Stimulated activated CD8-positive, alpha-beta memory T cell treated with anti-CD3 and anti-CD28 coated beads, Interleukin-4, amount 100 ng/mL, for 24 hours (primary cell): ENCODE results near the gene TOLLIP.
A peak's percentile ranks its signal among the peaks of the same experiment; 100 is the strongest.

Experiments
- DNase-seq: peaks from one replicate; pipeline ENCODE4 v3.0.0-alpha.2; 2020; ENCODE audit warnings: low read depth

The TOLLIP gene

DNA sequence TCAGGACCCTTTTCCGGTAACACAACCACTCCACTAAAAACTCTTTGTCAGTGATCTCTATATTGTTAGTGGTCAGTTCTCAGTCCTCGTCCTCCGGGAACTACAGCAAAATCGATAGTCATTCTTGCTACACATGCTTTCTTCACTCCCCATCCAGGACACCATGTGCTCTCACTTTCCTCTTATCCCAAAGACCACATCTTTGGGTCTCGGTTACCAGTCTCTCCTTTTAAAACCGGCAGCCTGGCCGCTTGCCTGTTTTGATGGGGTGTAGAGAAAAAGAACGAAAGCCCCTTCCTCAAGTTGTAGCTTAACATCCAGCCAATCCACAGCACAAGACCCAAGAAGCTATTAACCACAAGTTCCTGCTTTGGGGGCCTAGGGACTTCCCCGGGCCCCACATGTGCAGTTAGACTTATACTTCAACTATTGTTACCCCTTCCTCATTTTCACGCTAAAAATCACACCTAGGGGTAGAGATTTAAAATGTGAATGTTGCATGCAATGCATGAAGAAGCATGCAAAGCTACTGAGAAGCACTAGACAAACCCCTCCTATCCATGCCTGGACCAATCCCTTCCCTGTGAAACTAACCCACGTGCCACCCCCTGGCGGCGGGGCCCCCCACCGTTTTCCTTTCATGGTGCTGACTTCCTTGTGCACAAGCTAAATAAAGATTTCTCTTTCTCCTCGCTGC lies 1.5 kb upstream of the TOLLIP start:
- DNase-seq, result peak; percentile 59

DNA sequence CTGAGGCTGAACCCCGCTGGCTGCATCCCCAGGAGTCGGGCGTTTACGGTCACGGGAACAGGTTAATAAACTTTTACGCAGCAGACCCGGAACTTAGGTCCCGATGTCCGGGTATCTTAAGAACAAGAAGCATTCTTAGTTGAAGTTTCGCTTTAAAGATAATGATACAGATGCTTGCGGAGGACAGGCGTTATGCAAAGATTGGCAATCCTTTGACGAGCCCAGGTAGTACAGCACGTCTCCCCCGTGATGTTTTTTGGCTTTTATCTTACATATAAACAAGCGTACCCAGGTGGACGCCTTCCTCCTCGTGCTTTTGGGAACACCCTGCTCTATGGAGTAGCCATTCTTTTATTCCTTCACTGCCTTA lies 871 bp upstream of the TOLLIP start:
- no peak for DNase-seq

DNA sequence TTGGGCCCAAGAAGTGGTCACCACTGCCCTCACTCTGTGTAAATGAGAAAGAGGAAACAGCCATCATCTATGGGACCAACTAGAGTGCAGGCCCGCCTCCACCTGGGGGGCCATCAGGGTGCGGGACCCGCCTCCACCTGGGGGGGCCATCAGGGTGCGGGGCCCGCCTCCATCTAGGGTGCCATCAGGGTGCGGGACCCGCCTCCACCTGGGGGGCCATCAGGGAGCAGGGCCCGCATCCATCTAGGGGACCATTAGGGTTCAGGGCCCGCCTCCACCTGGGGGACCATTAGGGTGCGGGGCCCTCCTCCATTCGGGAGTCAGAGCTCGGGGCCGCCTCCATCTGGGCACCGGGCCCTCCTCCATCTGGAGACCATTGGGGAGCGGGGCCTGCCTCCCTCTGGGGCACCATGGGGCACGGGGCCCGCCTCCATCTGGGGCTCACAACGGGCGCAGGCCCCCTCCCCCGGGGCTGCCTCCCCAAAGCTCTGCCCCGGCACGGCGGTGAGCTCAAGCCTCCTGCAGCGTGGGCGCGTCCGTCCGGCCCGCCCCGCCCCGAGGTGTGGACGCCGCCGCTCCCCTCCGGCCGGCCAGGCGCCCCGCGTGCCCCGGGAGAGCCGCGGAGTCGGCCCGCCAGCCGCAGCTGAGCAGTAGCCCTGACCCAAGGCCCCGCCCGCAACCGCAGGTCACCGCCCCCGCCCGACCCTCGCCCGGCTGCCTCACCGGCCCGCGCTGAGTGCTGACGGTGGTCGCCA lies 512 bp downstream of the TOLLIP start:
- no peak for DNase-seq

DNA sequence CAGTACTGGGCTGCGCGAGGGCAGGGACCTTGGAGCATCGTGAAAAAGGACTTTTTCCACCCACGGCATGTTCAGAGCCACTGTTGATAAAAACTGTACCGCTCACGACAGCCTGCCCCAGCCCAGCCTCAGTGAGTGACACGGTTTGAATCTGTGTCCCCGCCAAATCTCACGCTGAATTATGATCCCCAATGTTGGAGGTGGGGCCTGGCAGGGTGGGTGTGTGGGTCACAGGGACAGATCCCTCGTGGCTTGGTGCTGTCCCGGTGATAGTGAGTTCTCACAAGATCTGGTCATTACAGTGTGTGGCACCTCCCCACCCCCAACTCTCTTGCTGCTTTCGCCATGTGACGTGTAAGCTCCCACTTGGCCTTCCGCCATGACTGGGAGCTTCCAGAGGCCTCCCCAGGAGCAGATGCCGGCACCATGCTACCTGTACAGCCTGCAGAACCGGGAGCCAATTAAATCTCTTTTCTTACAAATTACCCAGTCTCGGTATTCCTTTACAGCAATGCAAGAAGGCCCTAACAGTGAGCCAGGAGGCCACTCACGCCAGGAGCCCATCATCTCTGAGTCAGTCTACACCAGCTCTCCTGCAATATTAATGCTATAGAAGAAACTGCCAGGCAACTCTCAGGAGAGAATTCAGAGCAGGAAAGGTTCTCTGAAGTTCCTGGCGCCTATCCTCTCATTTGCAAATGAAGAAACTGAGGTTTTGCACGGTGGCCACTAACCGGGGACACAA lies 1.3 kb downstream of the TOLLIP start:
- DNase-seq, result no peak

DNA sequence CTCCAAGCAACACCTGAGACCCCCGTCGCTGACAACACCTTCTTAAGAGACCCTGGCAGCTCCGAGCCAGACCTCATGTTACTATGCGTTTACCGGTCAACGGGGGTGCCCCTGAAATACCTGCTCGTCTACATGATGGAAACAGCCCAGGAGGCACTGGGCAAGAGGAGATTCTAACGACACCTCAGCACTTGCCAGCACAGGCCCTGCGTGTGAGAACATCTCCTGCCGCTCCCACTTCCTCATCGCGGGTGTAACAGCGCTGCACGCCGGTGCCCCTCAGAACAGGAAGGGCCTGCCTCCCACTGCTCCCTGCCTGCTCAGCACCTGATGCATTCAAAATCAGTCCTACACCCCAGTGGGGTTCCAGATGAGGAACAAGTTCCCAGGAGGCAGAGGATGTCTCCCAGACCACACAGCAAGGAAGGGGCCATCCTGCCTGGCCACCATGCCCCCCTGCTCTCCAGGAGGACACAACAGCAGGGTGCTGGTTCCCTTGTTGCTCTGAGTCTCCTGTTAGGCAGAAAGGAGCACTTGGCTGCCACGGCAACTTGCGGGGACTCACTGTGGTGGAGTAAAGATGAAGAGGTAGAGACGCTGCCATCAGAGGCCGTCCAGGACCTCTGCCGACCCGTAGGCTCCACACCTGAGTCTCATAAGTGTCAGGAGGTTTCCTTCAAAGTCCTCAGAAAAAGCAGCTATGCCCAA lies 2.1 kb downstream of the TOLLIP start:
- no peak for DNase-seq

DNA sequence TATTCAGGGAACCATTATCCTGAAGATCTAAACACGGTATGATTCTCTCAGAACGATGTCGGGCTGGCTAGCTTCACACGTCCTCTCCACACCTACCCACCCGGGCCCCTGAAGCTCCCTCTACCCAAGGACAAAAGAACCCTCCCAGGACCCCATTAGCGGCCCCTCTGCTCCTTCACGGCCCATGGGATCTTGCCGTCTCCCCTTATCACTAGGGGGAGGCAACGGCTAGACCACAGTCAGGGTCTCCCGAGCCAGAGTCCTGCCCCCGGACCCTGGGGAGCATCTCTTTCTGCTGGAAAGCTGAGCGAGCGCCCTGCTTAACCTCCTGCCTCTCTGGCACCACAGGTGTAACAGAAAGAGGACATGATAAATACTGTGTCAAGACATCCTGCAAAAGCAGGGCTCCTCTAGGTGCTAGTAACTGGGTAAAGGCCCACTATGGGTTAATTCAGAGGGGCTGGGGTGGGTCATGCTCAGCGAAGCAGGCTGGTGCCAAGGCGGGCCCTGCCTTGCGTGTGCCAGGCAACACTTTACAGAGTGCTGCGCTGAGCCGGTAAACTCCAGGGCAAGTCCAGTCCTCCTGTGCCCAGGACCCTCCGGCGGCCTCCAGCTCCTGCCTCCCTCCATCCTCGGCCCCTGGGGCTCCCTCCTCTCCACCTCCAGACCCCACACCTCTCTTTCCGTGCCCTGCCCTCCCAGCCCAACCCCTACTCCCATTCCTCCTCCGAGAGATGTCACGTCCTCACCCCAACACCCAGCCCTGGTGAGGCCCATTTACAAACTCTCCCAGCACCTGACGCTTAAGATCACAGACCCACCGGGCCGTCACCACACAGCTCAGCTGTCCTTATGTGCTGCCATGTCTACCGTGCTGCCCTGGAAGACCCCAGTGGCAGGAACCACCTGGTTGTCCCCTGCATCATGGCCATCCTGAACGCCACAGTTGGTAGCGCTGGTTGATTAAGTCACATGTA lies 3.0 kb downstream of the TOLLIP start:
- DNase-seq, result no peak

DNA sequence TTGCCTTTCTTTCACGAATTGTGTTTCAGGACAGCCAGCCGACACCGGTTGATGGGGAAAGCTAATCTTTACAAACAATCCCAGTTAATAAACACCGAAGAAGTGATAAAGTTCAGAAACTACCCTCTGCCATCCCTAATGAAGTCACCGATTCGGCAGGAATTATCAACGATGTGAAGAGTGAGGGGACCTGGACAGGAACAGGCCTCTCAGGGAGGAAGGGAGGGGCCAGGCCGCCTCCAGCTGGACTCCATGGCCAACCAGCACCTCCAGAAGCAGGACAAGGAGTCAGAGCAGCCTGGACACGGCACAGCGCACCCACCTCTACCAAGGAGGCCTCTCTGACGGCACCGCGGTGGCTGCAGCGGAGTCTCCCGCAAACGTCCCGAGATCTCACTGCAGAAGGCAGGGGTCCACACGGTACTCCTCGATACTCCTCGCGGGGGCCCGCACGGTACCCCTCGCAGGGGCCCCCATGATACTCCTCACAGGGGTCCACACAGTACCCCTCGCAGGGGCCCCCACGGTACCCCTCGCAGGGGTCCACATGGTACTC lies 3.9 kb downstream of the TOLLIP start:
- DNase-seq, result no peak

DNA sequence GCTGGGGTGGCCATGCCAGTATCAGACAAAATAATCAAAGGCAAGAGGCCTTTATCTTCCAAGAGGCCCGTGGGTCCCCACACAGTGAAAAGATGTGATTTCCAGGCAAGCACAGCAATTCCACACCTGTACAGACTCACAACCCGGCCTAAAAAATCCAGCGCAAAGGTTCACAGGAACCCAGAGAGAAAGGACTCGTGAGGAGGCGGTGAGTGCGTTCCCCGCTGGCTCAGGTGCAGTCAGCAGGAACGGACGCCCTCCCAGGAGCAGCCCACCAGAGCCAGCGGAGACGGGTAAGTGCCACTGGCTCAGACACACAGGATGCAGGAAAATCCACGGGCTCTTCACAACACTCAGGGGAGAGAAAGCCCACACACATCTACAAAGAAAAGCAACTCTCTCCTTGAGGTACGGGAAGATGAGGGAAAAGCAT lies 4.4 kb downstream of the TOLLIP start:
- DNase-seq, result no peak

DNA sequence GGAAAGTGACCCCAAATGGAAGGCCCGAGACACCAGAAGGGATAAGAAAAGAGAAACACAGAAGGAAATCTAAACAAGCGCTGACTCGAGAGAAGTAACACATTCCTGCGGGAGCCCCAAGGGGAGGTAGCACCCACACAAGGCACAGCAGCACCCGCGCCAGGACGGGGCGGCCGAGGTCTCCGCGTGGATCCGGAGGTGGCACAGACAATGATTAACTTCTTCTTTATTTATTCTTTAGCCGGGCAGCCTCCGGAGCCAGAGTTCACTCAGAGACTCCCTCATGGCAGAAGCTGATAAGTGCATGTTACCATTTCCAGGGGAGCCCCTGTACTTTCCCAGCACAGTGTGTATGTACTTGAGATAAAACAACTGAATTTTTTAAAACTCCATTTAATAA lies 5.1 kb downstream of the TOLLIP start:
- no peak for DNase-seq

DNA sequence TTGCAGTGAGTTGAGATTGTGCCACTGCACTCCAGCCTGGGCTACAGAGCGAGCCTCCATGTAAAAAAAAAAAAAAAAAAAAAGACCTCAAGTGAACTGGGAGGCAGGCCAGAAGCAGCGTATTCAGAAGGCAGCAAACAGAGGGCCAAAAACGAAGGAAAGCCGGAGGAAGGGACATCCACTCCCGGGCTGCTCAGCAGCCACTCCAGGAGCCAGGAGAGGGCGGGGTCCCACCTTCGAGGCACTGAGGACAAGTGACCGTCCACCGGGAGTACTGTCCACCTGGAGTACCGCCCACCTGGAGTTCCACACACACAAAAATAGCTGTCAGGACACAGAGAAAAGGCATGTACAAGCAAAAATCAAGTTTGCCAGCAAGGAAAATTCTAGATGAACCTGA lies 5.5 kb downstream of the TOLLIP start:
- no peak for DNase-seq

DNA sequence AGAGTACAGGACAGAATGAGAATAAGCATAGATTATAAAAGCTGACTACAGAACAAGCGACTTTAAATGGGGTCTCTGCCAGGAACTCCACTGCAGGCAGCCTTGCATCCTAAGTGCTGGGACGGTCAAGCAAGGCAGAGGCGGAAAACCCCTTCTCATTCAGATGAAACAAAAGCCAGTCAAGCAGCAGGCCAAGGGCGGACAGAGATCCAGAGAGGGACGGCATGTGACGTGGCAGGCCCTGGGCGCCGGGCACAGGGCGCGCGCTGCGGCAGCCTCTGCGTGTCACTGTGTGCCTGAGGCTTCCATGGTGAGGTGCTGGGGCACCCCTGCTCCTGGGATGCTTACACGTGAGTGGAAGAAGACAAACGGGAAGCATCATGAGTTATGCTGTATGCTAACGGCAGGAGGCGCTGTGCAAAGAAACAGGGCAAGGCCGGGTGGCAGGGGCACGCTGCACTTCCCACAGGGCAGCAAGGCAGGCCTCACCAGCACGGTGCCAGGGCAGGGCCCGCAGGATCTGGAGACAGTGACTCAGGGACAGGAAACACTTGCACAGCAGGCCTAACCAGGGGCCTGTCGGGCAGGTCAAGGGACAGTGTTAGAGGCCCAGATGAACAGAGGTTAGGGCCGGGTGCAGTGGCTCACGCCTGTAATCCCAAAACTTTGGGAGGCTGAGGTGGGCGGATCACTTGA lies 6.2 kb downstream of the TOLLIP start:
- no peak for DNase-seq

DNA sequence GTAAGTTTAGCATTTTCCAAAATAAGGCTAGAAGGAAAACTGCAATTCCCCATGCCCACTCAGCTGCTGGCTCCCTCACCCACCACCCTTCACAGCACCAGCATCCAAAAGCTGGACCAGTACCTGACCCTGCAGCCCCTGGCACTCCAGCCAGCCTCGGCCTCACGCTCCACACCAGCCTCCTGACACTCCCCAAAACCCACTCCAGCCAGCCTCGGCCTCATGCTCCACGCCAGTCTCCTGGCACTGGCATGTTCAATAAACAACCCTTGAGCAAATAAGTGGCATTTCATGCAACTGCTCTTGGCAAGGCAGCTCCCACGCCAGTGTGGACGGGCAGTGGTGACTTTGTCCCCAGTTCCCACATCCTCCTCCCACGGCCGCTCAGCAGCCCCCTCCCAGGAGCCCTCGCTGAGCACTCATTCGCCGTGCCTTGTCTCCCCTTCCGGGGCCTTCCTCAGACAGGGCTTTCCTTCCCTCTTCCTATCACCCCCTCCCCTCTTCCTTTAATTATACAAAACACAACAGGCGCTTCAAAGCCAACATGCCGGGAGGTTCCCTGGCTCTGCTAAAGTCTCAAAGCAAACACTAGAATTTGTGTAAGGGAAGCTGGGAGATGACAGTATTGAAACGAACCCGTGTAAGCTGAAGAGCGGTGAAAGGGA lies 6.8 kb downstream of the TOLLIP start:
- no peak for DNase-seq

DNA sequence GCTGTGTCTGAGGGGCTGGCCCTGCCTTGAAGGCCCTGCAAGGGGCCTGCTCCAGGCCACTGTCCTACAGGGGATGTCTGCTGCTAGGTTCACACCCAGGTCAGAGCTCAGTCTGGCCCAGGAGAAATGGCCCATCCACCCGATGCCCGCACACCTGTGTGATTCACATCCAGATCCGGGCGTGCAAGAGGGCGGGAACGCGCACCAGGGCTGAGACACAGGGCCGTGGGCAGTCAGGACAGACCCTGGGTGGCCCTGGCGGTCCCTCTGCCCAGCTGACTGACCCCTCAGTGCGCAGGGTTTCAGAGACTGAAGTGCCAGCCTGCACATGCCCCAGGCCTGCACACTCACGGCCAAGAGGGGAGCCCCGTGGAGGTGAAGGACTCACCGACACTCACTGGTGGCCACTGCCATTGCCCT lies 7.4 kb downstream of the TOLLIP start:
- no peak for DNase-seq

DNA sequence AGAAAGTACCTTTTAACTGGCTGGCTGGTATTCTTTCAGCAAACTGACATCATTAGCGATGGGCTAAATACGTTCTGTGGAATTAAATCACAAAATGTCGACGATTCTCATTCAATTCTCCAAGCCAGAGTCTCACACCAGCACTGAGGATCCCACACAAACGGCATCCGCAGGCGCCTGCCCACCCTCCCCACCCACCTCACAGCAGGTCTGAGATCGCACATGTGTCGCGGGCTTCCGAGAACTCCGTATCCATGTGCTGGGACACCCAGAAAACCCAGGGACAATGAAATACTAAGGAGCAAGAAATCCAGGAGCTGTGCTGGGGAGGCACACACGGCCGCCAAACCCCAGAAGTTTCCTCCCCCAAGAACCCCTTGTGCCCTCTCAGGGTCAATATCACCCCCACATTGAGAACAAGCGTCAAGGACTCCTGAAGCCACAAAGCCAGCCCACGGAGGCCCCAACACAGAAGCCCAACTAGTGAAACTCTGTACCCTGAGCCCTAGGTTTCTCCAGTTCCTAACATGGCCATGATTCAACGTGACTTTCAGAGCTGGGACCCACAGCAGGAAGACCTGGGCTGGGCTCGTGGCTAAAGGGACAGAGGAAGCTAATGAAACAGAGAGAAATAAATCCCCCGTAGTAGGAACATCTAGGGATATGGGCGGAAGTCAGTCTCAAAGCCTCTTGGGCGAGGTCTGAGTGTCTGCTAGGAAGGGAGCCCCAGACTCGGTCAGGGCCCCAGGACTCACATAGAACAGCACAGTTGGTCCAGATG lies 8.0 kb downstream of the TOLLIP start:
- DNase-seq, result no peak

DNA sequence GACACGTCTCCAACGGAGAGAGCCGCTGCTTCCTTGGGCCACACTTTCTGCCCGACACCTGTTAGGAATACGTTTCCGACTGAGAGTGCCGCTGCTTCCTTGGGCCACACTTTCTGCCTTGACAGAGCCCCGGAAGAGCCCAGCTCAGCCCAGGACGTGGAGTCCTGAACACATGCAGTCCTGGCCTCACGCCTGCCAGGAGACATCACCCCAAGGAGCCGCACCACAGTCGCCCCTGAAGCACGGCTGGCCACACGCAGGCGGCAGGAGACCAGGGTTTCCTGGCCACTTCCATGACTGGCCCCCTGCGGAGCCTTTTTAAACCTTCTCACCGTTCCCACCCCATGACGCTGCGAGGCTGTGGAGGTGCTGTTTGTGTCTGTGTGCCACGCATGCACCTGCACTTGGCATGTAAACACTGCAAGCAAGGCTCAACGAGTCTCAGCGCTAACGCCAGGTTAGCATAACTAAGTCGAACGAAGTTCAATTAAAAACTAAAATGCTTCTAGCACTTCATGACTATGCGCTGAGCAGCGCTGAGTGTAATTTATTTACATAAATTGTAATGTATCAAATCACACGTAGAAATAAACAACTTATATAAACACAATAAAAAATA lies 8.8 kb downstream of the TOLLIP start:
- no peak for DNase-seq

DNA sequence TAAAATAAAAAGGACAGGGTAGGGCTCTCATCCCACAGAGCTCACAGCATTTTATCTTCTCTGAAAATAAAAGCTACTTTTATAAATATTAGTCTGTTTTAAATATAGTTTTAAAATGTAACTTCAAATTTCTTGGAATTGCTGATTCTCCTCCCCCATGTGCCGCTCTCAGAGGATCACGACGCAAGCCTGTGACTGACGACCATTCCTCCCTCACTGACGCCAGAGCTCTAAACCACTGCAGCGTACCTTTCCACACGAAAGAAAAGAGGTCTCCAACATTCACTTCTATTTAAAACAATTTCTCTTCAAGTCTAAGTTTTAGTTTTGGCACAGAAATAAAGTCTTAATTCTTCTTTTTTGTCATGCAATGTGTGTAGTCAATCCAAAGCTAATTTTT lies 9.3 kb downstream of the TOLLIP start:
- DNase-seq, result no peak

DNA sequence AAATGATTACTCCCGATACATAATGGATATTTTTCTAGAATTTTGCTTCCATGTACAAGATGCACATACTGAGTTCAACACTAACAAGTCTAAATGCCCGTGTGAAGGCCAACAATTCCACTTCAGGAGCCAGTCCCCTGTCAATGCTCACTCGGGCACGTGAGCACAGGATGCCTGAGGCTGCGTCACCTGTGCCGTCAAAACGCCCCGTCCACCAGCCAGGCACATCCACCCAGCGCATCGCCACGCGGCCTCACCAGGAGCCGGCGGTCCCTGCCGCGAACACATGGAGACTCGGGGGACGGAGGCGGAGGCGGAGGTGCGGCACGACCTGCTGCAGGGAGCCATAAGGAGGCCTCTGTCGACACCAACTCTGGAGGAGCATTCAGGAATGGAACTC lies 9.8 kb downstream of the TOLLIP start:
- DNase-seq, result no peak

DNA sequence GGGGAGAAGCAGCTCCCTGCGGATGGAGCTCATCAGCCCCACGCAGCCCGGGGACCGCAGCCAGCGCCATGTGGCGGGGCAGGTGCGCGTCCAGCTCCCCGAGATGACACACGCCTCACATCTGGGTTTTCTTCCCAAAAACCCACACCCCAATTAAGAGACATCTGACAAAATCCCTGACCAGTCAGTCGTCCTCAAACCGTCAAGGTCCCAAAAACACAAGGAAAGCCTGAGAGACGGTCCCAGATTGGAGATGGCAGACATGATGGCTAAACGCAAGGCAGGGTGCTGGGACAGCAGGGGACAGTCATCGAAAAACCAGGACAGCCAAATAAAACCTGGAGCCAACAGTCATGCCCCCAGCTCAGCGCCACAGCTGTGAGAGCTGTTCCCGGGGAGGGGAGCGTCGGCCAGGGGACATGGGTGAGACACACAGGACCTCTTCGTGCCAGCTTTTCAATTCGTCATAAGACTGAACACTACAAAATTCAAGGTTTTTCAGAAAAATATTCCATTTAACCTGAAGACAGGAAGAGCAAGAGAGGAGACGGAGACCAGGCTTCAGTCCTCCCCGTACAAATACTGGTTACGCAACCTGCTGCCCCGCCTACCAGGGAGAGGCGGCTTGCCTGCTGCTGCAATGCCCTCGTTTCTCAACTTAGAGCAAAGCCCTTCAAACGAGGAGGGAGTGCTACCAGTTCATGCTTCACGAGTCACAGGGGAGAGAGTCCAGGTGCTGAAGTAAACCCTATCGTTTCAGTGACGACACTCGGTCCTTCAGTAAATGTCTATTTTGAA lies 10.5 kb downstream of the TOLLIP start:
- DNase-seq, result no peak
